ENCODE measurements around the gene TSPAN2. TPM values are rescaled to one million over a fixed set of nuclear protein-coding genes. Genes with fewer than 3 reads are reported as not detected.
A peak's percentile ranks its signal among the peaks of the same experiment; 100 is the strongest.

TSPAN2 gene
- total RNA-seq, 4 donors from 2014 or later = 1.8 to 3.3 (median 2.6) TPM

DNA sequence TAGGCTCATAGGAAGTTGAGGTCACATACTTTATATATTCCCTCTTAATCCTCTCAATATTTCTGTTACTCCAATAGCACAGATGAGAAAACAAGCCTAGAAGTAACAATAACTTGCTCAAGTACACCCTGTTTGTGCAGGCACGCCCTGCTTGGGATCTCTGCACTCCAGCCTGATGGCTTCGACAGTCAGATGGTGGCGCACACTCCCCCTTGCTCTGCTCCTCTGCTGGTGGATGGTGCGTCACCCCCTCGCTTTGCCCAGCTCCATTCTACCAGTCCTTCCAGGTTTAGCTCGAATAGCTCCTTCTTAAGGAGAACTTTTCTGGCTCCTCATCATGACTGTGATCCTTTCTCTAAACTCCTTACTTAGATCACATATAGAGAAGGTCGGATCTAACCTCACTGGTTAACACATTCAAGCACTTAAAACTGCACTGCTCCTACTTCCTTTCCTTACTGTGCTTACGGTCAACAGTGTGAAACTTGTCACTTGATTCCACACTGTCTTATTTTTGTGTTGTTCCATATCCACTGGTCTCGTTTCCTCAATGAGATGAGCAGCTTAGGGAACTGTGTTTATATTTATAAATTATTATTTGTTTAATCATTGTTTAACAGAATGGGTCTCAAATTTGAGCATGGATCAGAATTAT is 3.0 kb downstream of the TSPAN2 start:
- Histone ChIP-seq H3K36me3 (no peaks in the 10 kb centered on the region), H3K27ac (peak overlapping the region in 1 of 4 donors; percentile 59), H3K27me3 (no peaks in the 10 kb centered on the region), H3K9me3 (no peaks in the 10 kb centered on the region), H3K4me1 (peaks cover 0 to 17% (median 2%) of the 10 kb centered on the region in 4 donors), H3K4me3 (no peak overlapping the region)
- DNase-seq = no peak
- TF ChIP-seq CTCF (IDR thresholded peaks at IDR 0.05) (no peak), POLR2A (IDR thresholded peaks at IDR 0.05) (no peak)

- no peaks in the 10 kb centered on the region for H3K27me3 ChIP-seq
- peaks cover 0 to 12% (median 2%) of the 10 kb centered on the region in 4 donors for H3K4me1 ChIP-seq
- DNase-seq = no peak
- no peaks in the 10 kb centered on the region for H3K36me3 ChIP-seq
- TF ChIP-seq POLR2A (IDR thresholded peaks at IDR 0.05) (no peak), CTCF (IDR thresholded peaks at IDR 0.05) (no peak)
- H3K4me3 ChIP-seq = peak overlapping the region in 1 of 4 donors; percentile 0
- H3K9me3 ChIP-seq = no peaks in the 10 kb centered on the region
- peak overlapping the region in 2 of 4 donors; percentile 8 to 59 for H3K27ac ChIP-seq
Observed at GRCh38 chr1:115084902-115085511, 4.3 kb downstream of the TSPAN2 start.

GRCh38 chr1:115082949-115083348 is 6.4 kb downstream of the TSPAN2 start:
- no peak for TF ChIP-seq POLR2A (IDR thresholded peaks at IDR 0.05)
- no peak for TF ChIP-seq CTCF (IDR thresholded peaks at IDR 0.05)
- no peaks in the 10 kb centered on the region for H3K36me3 ChIP-seq
- no peaks in the 10 kb centered on the region for H3K27me3 ChIP-seq
- no peak overlapping the region for H3K4me3 ChIP-seq
- no peak for DNase-seq
- H3K27ac ChIP-seq = peak overlapping the region in 1 of 4 donors; percentile 25
- no peaks in the 10 kb centered on the region for H3K9me3 ChIP-seq
- H3K4me1 ChIP-seq = no peaks in the 10 kb centered on the region

DNA sequence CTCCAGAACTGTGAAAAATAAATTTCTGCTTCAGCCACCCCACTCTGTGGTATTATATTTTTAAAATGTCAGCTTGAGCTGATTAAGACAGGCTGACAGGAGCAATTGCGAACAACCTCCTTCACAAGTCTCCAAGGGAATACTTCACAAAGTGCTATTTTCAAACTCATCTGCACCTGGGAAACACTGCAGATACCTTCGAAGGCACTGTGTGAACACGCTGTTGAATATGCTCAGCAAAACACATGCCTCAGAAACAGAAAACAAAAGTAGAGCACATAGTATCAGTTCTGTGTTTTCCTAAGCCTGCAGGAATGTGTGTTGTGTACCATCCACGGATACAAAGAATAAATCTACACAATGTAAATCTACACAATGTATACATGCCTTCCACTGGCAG is 10.6 kb downstream of the TSPAN2 start:
- Histone ChIP-seq H3K9me3 (no peaks in the 10 kb centered on the region), H3K4me1 (peaks cover 0 to 3% (median 0%) of the 10 kb centered on the region in 4 donors), H3K27ac (no peak overlapping the region), H3K36me3 (no peaks in the 10 kb centered on the region), H3K4me3 (no peak overlapping the region), H3K27me3 (no peaks in the 10 kb centered on the region)
- TF ChIP-seq POLR2A (IDR thresholded peaks at IDR 0.05) = no peak
- TF ChIP-seq CTCF (IDR thresholded peaks at IDR 0.05) = no peak
- no peak for DNase-seq

DNA sequence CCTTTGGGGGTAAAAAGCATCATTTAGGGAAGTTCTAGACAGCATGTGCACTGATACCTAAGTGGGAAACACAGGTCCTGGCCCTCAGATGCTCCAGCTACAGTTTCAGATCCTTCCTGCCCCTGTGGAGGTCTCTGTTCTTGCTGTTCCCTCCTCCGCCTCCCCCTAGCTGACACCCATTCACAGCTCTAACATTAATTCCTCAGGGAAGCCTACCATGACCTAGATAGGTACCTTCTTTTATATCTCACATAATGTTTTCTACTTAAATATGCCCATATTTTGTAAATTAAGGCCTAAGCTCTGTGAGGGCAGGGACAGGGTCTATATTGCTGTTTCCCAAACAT is 11.3 kb downstream of the TSPAN2 start:
- no peak overlapping the region for H3K27ac ChIP-seq
- no peaks in the 10 kb centered on the region for H3K36me3 ChIP-seq
- no peak overlapping the region for H3K4me3 ChIP-seq
- TF ChIP-seq POLR2A (IDR thresholded peaks at IDR 0.05) = no peak
- no peak for TF ChIP-seq CTCF (IDR thresholded peaks at IDR 0.05)
- H3K27me3 ChIP-seq = no peaks in the 10 kb centered on the region
- no peaks in the 10 kb centered on the region for H3K9me3 ChIP-seq
- no peak for DNase-seq
- peaks cover 0 to 3% (median 0%) of the 10 kb centered on the region in 4 donors for H3K4me1 ChIP-seq

All from Peyer's patch (tissue), 4 donors.